RWPE2 (cell line): ENCODE measurements around the gene CALM3.

Experiments
- ATAC-seq: fragments of 200-7000 bp; cut with Tn5 transposase; 3 replicates; pipeline ENCODE4 v1.9.1; 2021; ENCODE audit warnings: low read depth
- DNase-seq: peaks from one replicate; pipeline ENCODE4 v3.0.0-alpha.2; 2020; ENCODE audit warnings: low spot score
- H3K27ac ChIP-seq: fragments of 450-650 bp; 2 replicates; pipeline ENCODE4 v1.5.1; 2017; ENCODE audit warnings: mild to moderate bottlenecking; ENCODE audit not compliant: poor library complexity, severe bottlenecking
- H3K27me3 ChIP-seq: fragments of 250-450 bp; sonication (Bioruptor Pico); 2 replicates; pipeline ENCODE4 v1.5.1; 2021; ENCODE audit warnings: mild to moderate bottlenecking, moderate library complexity; ENCODE audit not compliant: insufficient read depth, poor library complexity, severe bottlenecking
- H3K36me3 ChIP-seq: fragments of 250-450 bp; sonication (Bioruptor Pico); 2 replicates; pipeline ENCODE4 v1.5.1; 2020; ENCODE audit warnings: low read depth, mild to moderate bottlenecking, moderate library complexity
- H3K4me1 ChIP-seq: fragments of 250-450 bp; sonication (Bioruptor Pico); 2 replicates; pipeline ENCODE4 v1.5.1; 2021; ENCODE audit warnings: mild to moderate bottlenecking, moderate library complexity; ENCODE audit not compliant: insufficient read depth, poor library complexity, severe bottlenecking
- H3K4me3 ChIP-seq: fragments of 250-450 bp; sonication (Bioruptor Pico); 2 replicates; pipeline ENCODE4 v1.5.1; 2021; ENCODE audit warnings: mild to moderate bottlenecking, moderate library complexity; ENCODE audit not compliant: severe bottlenecking
- H3K9me3 ChIP-seq: fragments of 250-450 bp; sonication (Bioruptor Pico); 2 replicates; pipeline ENCODE4 v1.5.1; 2021; ENCODE audit warnings: mild to moderate bottlenecking, moderate library complexity; ENCODE audit not compliant: severe bottlenecking
- TF ChIP-seq, protein P1 (sequence below): fragments of 450-650 bp; IDR thresholded peaks from one replicate; pipeline ENCODE4 v1.5.1; 2017; ENCODE audit warnings: mild to moderate bottlenecking, moderate library complexity; ENCODE audit not compliant: poor library complexity, severe bottlenecking

The CALM3 gene

DNA sequence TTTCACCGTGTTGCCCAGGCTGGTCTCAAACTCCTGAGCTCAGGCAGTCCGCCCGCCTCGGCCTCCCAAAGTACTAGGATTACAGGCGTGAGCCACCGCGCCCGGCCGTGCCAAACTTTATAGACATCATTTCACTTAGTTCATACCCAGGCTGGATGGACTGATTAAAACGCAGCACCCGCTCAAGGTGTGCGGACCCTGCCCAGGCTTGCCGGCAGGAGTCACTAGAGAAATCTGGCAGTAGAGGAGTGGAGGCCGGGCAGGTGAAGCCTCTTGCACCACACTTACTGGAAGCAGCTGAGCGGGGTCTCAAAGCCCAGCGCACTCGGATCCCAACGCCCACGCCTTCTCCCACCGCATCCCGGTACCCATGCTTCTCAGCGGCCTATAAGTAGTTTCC, 12.4 kb downstream of the CALM3 start:
- TF ChIP-seq, protein P1, sequence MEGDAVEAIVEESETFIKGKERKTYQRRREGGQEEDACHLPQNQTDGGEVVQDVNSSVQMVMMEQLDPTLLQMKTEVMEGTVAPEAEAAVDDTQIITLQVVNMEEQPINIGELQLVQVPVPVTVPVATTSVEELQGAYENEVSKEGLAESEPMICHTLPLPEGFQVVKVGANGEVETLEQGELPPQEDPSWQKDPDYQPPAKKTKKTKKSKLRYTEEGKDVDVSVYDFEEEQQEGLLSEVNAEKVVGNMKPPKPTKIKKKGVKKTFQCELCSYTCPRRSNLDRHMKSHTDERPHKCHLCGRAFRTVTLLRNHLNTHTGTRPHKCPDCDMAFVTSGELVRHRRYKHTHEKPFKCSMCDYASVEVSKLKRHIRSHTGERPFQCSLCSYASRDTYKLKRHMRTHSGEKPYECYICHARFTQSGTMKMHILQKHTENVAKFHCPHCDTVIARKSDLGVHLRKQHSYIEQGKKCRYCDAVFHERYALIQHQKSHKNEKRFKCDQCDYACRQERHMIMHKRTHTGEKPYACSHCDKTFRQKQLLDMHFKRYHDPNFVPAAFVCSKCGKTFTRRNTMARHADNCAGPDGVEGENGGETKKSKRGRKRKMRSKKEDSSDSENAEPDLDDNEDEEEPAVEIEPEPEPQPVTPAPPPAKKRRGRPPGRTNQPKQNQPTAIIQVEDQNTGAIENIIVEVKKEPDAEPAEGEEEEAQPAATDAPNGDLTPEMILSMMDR = no peak
- H3K9me3 ChIP-seq = no peaks in the 10 kb centered on the region
- no peaks in the 10 kb centered on the region for H3K27me3 ChIP-seq
- H3K4me3 ChIP-seq = no peak overlapping the region
- no peaks in the 10 kb centered on the region for H3K4me1 ChIP-seq
- no peak for DNase-seq
- peaks cover 10% of the 10 kb centered on the region for H3K36me3 ChIP-seq
- no peak overlapping the region for H3K27ac ChIP-seq
- no peak for ATAC-seq

- Histone ChIP-seq H3K4me1 (no peaks in the 10 kb centered on the region), H3K36me3 (peaks cover 3% of the 10 kb centered on the region; the same call in 1 of the 2 replicates), H3K27me3 (no peaks in the 10 kb centered on the region), H3K4me3 (no peak overlapping the region), H3K9me3 (no peaks in the 10 kb centered on the region), H3K27ac (no peak overlapping the region)
- TF ChIP-seq, protein P1 = peak; percentile 86
- ATAC-seq (peak; percentile 75), DNase-seq (no peak)
These were observed 13.1 kb downstream of the CALM3 start for GRCh38 chr19:46614114-46614722.

DNA sequence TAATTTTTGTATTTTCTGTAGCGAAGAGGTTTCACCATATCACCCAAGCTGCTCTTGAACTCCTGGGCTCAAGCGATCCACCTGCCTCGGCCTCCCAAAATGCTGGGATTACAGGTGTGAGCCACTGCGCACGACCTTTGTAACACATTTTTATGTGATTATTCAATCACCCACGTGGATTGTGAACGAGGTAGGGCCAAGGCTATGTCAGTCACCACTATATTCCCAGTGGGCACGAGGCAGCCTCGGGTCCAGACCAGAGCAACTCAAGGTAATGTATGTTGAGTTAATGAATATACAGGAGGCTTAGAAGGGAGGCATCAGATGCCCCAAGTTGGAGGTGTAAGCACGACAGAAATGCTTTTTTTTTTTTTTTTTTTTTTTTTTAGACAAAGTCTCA, 14.8 kb downstream of the CALM3 start:
- Histone ChIP-seq H3K36me3 (no peaks in the 10 kb centered on the region), H3K4me3 (no peak overlapping the region), H3K9me3 (no peaks in the 10 kb centered on the region), H3K27ac (no peak overlapping the region), H3K27me3 (no peaks in the 10 kb centered on the region), H3K4me1 (no peaks in the 10 kb centered on the region)
- TF ChIP-seq, protein P1 = no peak
- DNase-seq (no peak), ATAC-seq (no peak)

- ATAC-seq = peak; percentile 87
- Histone ChIP-seq H3K4me1 (no peaks in the 10 kb centered on the region), H3K4me3 (no peak overlapping the region)
These were observed 15.6 kb downstream of the CALM3 start for GRCh38 chr19:46616631-46617322.

More at GRCh38 chr19:46616631-46617322, 15.6 kb downstream of the CALM3 start:
- H3K9me3 ChIP-seq = no peaks in the 10 kb centered on the region
- DNase-seq = no peak
- H3K27ac ChIP-seq = no peak overlapping the region
- no peaks in the 10 kb centered on the region for H3K27me3 ChIP-seq
- TF ChIP-seq, protein P1 = peak; percentile 77
- no peaks in the 10 kb centered on the region for H3K36me3 ChIP-seq
